ENCODE results near the gene PYCARD. TPM values are rescaled to one million over a fixed set of nuclear protein-coding genes. Genes with fewer than 3 reads are reported as not detected.

The PYCARD gene
- total RNA-seq, 1 experiment from 2014 or later, result 72.9 TPM

DNA sequence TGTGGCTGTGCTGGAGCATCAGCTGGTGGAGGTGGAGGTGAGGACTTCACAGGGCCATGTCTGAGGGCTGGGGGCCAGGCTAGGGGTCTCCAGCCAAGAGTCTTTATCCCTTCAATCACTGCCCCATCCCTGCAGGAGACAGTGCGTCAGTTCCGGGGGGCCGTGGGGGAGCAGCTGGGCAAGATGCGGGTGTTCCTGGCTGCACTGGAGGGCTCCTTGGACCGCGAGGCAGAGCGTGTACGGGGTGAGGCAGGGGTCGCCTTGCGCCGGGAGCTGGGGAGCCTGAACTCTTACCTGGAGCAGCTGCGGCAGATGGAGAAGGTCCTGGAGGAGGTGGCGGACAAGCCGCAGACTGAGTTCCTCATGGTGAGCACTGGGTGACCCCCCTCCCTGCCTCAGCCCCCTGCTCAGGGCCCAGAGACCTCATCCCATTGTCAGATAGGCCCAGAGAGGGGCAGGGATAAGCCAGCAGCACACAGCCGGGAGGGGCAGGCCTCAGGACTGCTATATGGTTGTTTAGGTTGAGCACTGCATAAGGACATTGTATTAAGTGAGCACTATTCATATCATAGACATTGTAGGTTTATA, 16.7 kb upstream of the PYCARD start:
- no peak overlapping the region for H3K27ac ChIP-seq
- CTCF ChIA-PET, result no interaction called here
- no peaks in the 10 kb centered on the region for H4K20me1 ChIP-seq (ENCODE audit: insufficient read depth)
- H3K4me2 ChIP-seq, result no peak overlapping the region
- peak in 1 of 2 experiments; percentile 3 for DNase-seq
- no peak for TF ChIP-seq EZH2 (IDR thresholded peaks at IDR 0.05; ENCODE audit: low read depth)
- TF ChIP-seq, protein P1, sequence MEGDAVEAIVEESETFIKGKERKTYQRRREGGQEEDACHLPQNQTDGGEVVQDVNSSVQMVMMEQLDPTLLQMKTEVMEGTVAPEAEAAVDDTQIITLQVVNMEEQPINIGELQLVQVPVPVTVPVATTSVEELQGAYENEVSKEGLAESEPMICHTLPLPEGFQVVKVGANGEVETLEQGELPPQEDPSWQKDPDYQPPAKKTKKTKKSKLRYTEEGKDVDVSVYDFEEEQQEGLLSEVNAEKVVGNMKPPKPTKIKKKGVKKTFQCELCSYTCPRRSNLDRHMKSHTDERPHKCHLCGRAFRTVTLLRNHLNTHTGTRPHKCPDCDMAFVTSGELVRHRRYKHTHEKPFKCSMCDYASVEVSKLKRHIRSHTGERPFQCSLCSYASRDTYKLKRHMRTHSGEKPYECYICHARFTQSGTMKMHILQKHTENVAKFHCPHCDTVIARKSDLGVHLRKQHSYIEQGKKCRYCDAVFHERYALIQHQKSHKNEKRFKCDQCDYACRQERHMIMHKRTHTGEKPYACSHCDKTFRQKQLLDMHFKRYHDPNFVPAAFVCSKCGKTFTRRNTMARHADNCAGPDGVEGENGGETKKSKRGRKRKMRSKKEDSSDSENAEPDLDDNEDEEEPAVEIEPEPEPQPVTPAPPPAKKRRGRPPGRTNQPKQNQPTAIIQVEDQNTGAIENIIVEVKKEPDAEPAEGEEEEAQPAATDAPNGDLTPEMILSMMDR (conservative IDR thresholded peaks at IDR 0.05), result no peak
- no peak overlapping the region for H2AFZ ChIP-seq
- no peak overlapping the region for H3K4me3 ChIP-seq
- no peaks in the 10 kb centered on the region for H3K9me3 ChIP-seq (ENCODE audit: insufficient read depth, low read depth)
- no peaks in the 10 kb centered on the region for H3F3A ChIP-seq (ENCODE audit: insufficient read depth, low read depth)
- intact Hi-C loops (cut with micrococcal nuclease; ENCODE audit: unreplicated experiment), result no loop called here
- H3K27me3 ChIP-seq (ENCODE audit: insufficient read depth, low read depth), result peaks cover 20% of the 10 kb centered on the region
- POLR2A ChIA-PET (ENCODE audit: unreplicated experiment), result interaction anchor here (0.6 kb wide), 1 partner anchor 870 kb away, joined by 21 read pairs; no protein-coding TSS in a partner anchor
- no peaks in the 10 kb centered on the region for H3K79me2 ChIP-seq (ENCODE audit: low read depth)
- H3K36me3 ChIP-seq (ENCODE audit: low read depth), result no peaks in the 10 kb centered on the region
- H3K4me1 ChIP-seq (replicated peaks; ENCODE audit: insufficient read depth), result peaks cover 6% of the 10 kb centered on the region
- no peaks in the 10 kb centered on the region for H3K9me2 ChIP-seq (ENCODE audit: insufficient read depth)
- no TSS peak for BruUV-seq (replicated peaks)

DNA sequence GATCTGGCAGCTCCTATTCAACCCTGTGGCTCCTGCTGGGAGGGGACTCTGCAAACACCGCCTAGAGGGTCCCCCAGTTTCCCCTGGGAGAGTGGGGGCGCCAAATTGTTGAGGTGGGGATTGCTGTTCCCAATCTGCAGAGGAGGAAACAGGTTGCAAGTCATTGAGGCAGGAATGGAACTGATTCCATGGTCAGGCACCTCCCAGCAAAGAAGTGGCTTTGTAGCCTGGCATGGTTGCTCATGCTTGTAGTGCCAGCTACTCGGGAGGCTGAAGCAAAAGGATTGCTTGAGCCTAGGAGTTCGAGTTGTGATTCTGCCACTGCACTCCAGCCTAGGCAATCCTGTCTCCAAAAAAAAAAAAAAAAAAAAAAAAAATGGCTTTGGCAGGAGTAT, 14.6 kb upstream of the PYCARD start:
- Histone ChIP-seq H3K9me3 (ENCODE audit: insufficient read depth, low read depth) (no peaks in the 10 kb centered on the region), H3K4me2 (no peak overlapping the region), H3K79me2 (ENCODE audit: low read depth) (no peaks in the 10 kb centered on the region), H3K27ac (no peak overlapping the region), H4K20me1 (ENCODE audit: insufficient read depth) (no peaks in the 10 kb centered on the region), H3K9me2 (ENCODE audit: insufficient read depth) (no peaks in the 10 kb centered on the region), H3K36me3 (ENCODE audit: low read depth) (no peaks in the 10 kb centered on the region), H3K4me3 (no peak overlapping the region), H2AFZ (no peak overlapping the region), H3K27me3 (ENCODE audit: insufficient read depth, low read depth) (peaks cover 20% of the 10 kb centered on the region), H3K4me1 (replicated peaks; ENCODE audit: insufficient read depth) (peaks cover 6% of the 10 kb centered on the region), H3F3A (ENCODE audit: insufficient read depth, low read depth) (no peaks in the 10 kb centered on the region)
- no peak for TF ChIP-seq EZH2 (IDR thresholded peaks at IDR 0.05; ENCODE audit: low read depth)
- TF ChIP-seq, protein P1 (conservative IDR thresholded peaks at IDR 0.05), result no peak
- POLR2A ChIA-PET (ENCODE audit: unreplicated experiment), result no interaction called here
- DNase-seq, result no peak
- BruUV-seq (replicated peaks), result no TSS peak
- intact Hi-C loops (cut with micrococcal nuclease; ENCODE audit: unreplicated experiment), result no loop called here
- CTCF ChIA-PET, result interaction anchor here (0.7 to 0.9 kb wide), 2 partner anchors 11 to 38 kb away, joined by 3 to 5 read pairs; no protein-coding TSS in a partner anchor

DNA sequence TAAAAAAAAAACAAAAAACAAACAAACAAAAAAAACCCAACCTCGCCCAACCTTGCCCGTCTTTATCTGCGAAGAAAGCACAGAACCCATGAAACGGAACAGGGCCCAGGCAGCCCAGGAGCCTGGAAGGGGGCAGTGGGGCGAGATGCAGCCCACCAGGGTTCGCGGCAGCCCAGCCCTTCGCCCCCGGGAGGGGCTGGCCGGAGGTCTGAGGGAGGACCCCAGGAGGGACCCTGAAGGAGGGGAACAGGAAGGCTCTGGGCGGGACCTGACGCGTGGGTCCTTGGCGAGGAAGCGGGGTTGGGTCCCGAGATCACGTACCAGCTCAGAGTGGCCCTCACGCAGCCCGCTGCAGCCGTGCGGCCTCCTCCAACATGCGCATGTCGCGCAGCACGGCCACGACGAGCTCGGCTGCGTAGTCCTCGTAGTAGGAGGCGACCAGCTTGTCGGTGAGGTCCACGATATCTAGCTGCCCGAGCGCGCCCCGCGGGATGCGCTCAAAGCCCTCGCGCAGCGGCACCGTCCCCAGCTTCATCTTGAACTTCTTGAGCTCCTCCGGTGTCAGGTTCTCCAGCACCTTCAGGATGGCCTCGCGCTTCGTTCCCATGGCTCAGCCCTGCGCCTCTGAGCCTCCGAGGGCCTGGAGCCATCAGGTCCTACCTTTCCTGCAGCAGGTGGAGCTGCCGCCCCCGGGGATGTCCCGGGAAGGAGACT, 14.0 kb upstream of the PYCARD start, which contains the start of gene PYDC1:
Gene PYDC1, minus strand, starts transcription at position 714 of the 714 bp plus-strand sequence. Its CDS starts 107 bp downstream, at position 607.
- no peak within 1 kb of the TSS for H2AFZ ChIP-seq
- peaks cover 20% of the 10 kb centered on the region for H3K27me3 ChIP-seq (ENCODE audit: insufficient read depth, low read depth)
- TF ChIP-seq EZH2 (IDR thresholded peaks at IDR 0.05; ENCODE audit: low read depth), result no peak
- TF ChIP-seq, protein P1 (conservative IDR thresholded peaks at IDR 0.05), result no peak
- no peaks in the 10 kb centered on the region for H3F3A ChIP-seq (ENCODE audit: insufficient read depth, low read depth)
- H3K4me3 ChIP-seq, result peak within 1 kb of the TSS; percentile 60; the same call in 1 of the 2 replicates
- H4K20me1 ChIP-seq (ENCODE audit: insufficient read depth), result no peaks in the 10 kb centered on the region
- no TSS peak for BruUV-seq (replicated peaks)
- no peak within 1 kb of the TSS for H3K27ac ChIP-seq
- no peak for DNase-seq
- intact Hi-C loops (cut with micrococcal nuclease; ENCODE audit: unreplicated experiment), result no loop called here
- POLR2A ChIA-PET (ENCODE audit: unreplicated experiment), result no interaction called here
- no peaks in the 10 kb centered on the region for H3K9me3 ChIP-seq (ENCODE audit: insufficient read depth, low read depth)
- H3K36me3 ChIP-seq (ENCODE audit: low read depth), result no peaks in the 10 kb centered on the region
- H3K9me2 ChIP-seq (ENCODE audit: insufficient read depth), result no peaks in the 10 kb centered on the region
- CTCF ChIA-PET, result interaction anchor here (0.7 to 0.9 kb wide), 2 partner anchors 10 to 38 kb away, joined by 3 to 5 read pairs; no protein-coding TSS in a partner anchor
- H3K4me1 ChIP-seq (replicated peaks; ENCODE audit: insufficient read depth), result peaks cover 6% of the 10 kb centered on the region
- H3K4me2 ChIP-seq, result peak within 1 kb of the TSS; percentile 97
- H3K79me2 ChIP-seq (ENCODE audit: low read depth), result no peaks in the 10 kb centered on the region
